ENCODE data around the gene DNAJC16.

DNA sequence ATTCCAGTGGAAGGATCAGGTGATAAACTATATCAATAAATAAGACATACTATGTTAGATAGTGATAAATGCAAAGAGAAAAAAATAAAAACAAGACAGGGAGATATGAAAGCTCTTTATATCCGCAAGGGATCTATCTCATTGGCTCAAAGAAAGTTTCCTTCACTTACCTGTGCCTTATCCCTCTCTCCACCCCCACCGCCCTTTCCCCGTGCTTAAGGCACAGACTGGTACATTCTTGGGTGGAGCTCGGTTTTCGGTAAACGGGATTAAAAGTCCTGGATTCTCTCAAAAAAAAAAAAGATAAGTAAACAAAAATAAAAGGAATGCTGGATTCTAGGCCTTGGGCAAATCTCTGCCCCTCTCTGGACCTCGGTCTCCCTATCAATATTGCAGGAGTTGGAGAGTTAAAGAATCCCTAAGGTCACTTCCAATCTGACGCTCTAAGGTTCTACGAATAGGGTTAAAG is 593 bp upstream of the DNAJC16 start:
- no peak for TF ChIP-seq CTCF (IDR thresholded peaks at IDR 0.05)
- no peak for TF ChIP-seq POLR2A (IDR thresholded peaks at IDR 0.05)
